GM12878 (cell line): ENCODE data around the gene COL25A1. TPM values are rescaled to one million over a fixed set of nuclear protein-coding genes. Genes with fewer than 3 reads are reported as not detected.

Experiments
- ATAC-seq: fragments of 200-7000 bp; cut with Tn5 transposase; 3 replicates; pipeline ENCODE4 v1.9.1; 2020; ENCODE audit warnings: mild to moderate bottlenecking, moderate library complexity
- BruUV-seq: library from RNA; stranded (reverse); fragments of 400-500 nt; replicated peaks from 2 replicates; lab custom pipeline; 2021; lab: Mats Ljungman, UMichigan
- CTCF ChIA-PET: fragments of 300-600 bp; sonication (Branson Sonifier 250); formaldehyde crosslinking; extraction: SDS; loops from one replicate; lab custom pipeline; 2021; ENCODE audit warnings: inconsistent platforms; lab: Yijun Ruan, JAX
- POLR2A ChIA-PET: fragments of 350-600 bp; formaldehyde crosslinking; extraction: SDS; loops from one replicate; lab custom pipeline; 2021; ENCODE audit warnings: inconsistent platforms; lab: Charles Lee
- RAD21 ChIA-PET: fragments of 300-600 bp; sonication (Branson Sonifier 250); formaldehyde crosslinking; loops from one replicate; lab custom pipeline; 2023; ENCODE audit warnings: antibody characterized with exemption; ENCODE audit not compliant: unreplicated experiment; lab: Charles Lee
- SMC1A ChIA-PET: fragments of 300-600 bp; sonication (Branson Sonifier 250); formaldehyde crosslinking; loops from one replicate; lab custom pipeline; 2023; ENCODE audit not compliant: unreplicated experiment, uncharacterized antibody; lab: Charles Lee
- DNase-seq: peaks from one replicate; pipeline ENCODE4 v3.0.0-alpha.2; 2011; ENCODE audit warnings: low read depth, low spot score
- FAIRE-seq: peaks from 3 replicates; lab custom pipeline; 2011; peaks lifted over from hg19 to GRCh38; lab: Jason Lieb, UNC
- H2AFZ ChIP-seq: 2 replicates; pipeline ENCODE4 v1.6.0; 2011; ENCODE audit warnings: low read depth, low read length, control low read depth; ENCODE audit not compliant: control insufficient read depth
- H3K27ac ChIP-seq: 2 replicates; pipeline ENCODE4 v1.5.1; 2011; ENCODE audit warnings: control low read depth; ENCODE audit not compliant: control insufficient read depth, insufficient read depth
- H3K27me3 ChIP-seq, 2 experiments: replicated peaks in 1 of 2; 2 replicates each; pipeline versions ENCODE4 v1.6.0 to v1.6.1; 2011; ENCODE audit warnings: low read length in 1 of 2; ENCODE audit not compliant: control insufficient read depth in 2 of 2, insufficient read depth in 2 of 2
- H3K36me3 ChIP-seq, 2 experiments: 2 replicates each; pipeline ENCODE4 v1.5.1; 2011; ENCODE audit warnings: low read length in 1 of 2; ENCODE audit not compliant: control insufficient read depth in 2 of 2, insufficient read depth in 2 of 2
- H3K4me1 ChIP-seq: 2 replicates; pipeline ENCODE4 v1.6.1; 2011; ENCODE audit warnings: mild to moderate bottlenecking, low read length, moderate library complexity, mixed read lengths; ENCODE audit not compliant: control insufficient read depth, insufficient read depth
- H3K4me2 ChIP-seq: 2 replicates; pipeline ENCODE4 v1.6.0; 2011; ENCODE audit warnings: control low read depth; ENCODE audit not compliant: control insufficient read depth, insufficient read depth
- H3K4me3 ChIP-seq: fragments of 200-600 bp; sonication (generic); 2 replicates; pipeline ENCODE4 v1.5.1; 2016
- H3K79me2 ChIP-seq: 2 replicates; pipeline ENCODE4 v1.6.0; 2011; ENCODE audit warnings: low read length; ENCODE audit not compliant: control insufficient read depth, insufficient read depth
- H3K9ac ChIP-seq: 2 replicates; pipeline ENCODE4 v1.8.0; 2011; ENCODE audit warnings: low read length, control low read depth, mixed read lengths; ENCODE audit not compliant: control insufficient read depth, insufficient read depth
- H3K9me3 ChIP-seq: replicated peaks from 3 replicates; pipeline ENCODE4 v1.5.1; 2011; ENCODE audit warnings: mild to moderate bottlenecking, low read length; ENCODE audit not compliant: control insufficient read depth, insufficient read depth
- H4K20me1 ChIP-seq: 2 replicates; pipeline ENCODE4 v1.6.0; 2011; ENCODE audit not compliant: control insufficient read depth, insufficient read depth
- BCL3 ChIP-seq: IDR thresholded peaks from 2 replicates; pipeline ENCODE4 v1.6.1; 2011; ENCODE audit warnings: borderline replicate concordance, low read depth, mild to moderate bottlenecking, moderate library complexity, low read length; ENCODE audit not compliant: insufficient read depth, poor library complexity, severe bottlenecking
- BCLAF1 ChIP-seq: fragments of 450-650 bp; IDR thresholded peaks from 2 replicates; pipeline ENCODE4 v1.6.1; 2017; ENCODE audit warnings: antibody characterized with exemption, mild to moderate bottlenecking, moderate library complexity
- BMI1 ChIP-seq: fragments of 450-650 bp; IDR thresholded peaks from 2 replicates; pipeline ENCODE4 v1.6.1; 2016; ENCODE audit warnings: mild to moderate bottlenecking, moderate library complexity, borderline replicate concordance
- CBFB ChIP-seq: IDR thresholded peaks from 2 replicates; pipeline ENCODE4 v1.6.1; 2016; ENCODE audit warnings: antibody characterized with exemption, low read depth
- CBX5 ChIP-seq: sonication (generic); IDR thresholded peaks from 2 replicates; pipeline ENCODE4 v1.6.1; 2016; ENCODE audit warnings: low read depth, moderate library complexity, mild to moderate bottlenecking, inconsistent platforms
- ETV6 ChIP-seq, 2 experiments: fragments of 450-650 bp in 1 of 2; IDR thresholded peaks in 1 of 2; conservative IDR thresholded peaks in 1 of 2; 2 replicates each; pipeline ENCODE4 v1.6.1; 2014; ENCODE audit warnings: antibody characterized with exemption in 1 of 2, borderline replicate concordance in 1 of 2, low read depth in 1 of 2, mild to moderate bottlenecking in 1 of 2, moderate library complexity in 1 of 2
- KAT2A ChIP-seq: conservative IDR thresholded peaks from 2 replicates; pipeline ENCODE4 v1.6.1; 2011; ENCODE audit warnings: low read depth, low read length; ENCODE audit not compliant: control insufficient read depth
- NR2F1 ChIP-seq: fragments of 450-650 bp; conservative IDR thresholded peaks from 2 replicates; pipeline ENCODE4 v1.6.1; 2017; ENCODE audit warnings: mild to moderate bottlenecking
- SUPT20H ChIP-seq: IDR thresholded peaks from 2 replicates; pipeline ENCODE4 v1.6.1; 2011; ENCODE audit warnings: low read depth, mild to moderate bottlenecking, low read length, moderate library complexity, borderline replicate concordance; ENCODE audit not compliant: control insufficient read depth
- WGBS: methylation state at CpG from one replicate; pipeline ENCODE4 v1.1.6; 2016; ENCODE audit warnings: low lambda C conversion rate; ENCODE audit not compliant: insufficient replicate concordance, insufficient coverage; ENCODE audit errors: missing lambda C conversion rate; 5-methylcytosine and 5-hydroxymethylcytosine counted together
- in situ Hi-C: fragments of 300-500 bp; cut with MboI; formaldehyde crosslinking; loops from 9 replicates; pipeline ENCODE4 v1.14.3; 2018; ENCODE audit warnings: mixed read lengths
- intact Hi-C: fragments of 100-400 bp; cut with micrococcal nuclease; formaldehyde crosslinking; loops from one replicate; pipeline ENCODE4 v1.14.2; 2022; ENCODE audit not compliant: unreplicated experiment
- polyA plus RNA-seq, 11 experiments: library from polyadenylated mRNA; depleted of rRNA in 4 of 11; unstranded in 6 of 11; stranded (reverse) in 5 of 11; fragments of >200 nt; fragmentation: Nextera tagmentation in 4 of 11; fragmentation: Illumina TruSeq in 1 of 11; extraction: Ambion mirVana in 4 of 11; extraction: Trizol in 1 of 11; gene quantifications; 1 replicate in 1 of 11; 2 replicates in 10 of 11; pipeline versions ENCODE4 v1.2.1 to v1.2.3, GENCODE V29; 2011 to 2016; ENCODE audit warnings: inconsistent platforms in 2 of 11, missing spikeins in 2 of 11, low read depth in 1 of 11
- total RNA-seq, 4 experiments: library from RNA; depleted of rRNA in 3 of 4; stranded (reverse); fragments of >200 nt in 3 of 4; fragmentation: Illumina TruSeq in 1 of 4; extraction: Trizol in 1 of 4; gene quantifications; 2 replicates each; pipeline versions ENCODE4 v1.2.1 to v1.2.3, GENCODE V29; 2013 to 2021

The COL25A1 gene
- total and polyA plus RNA-seq, 10 of the 15 experiments (the other 5 are each of a cell fraction or from before 2014, with no cell fraction given) = 0.01 to 0.26 (median 0.12) TPM; not detected in 6

- FAIRE-seq = no peak
These were observed 106.8 kb downstream of the COL25A1 start for GRCh38 chr4:109195646-109196045.

More at GRCh38 chr4:109195646-109196045, 106.8 kb downstream of the COL25A1 start:
- no peaks in the 10 kb centered on the region for H3K36me3 ChIP-seq
- ATAC-seq = no peak
- no peak overlapping the region for H2AFZ ChIP-seq
- no peak overlapping the region for H3K4me2 ChIP-seq
- no peak overlapping the region for H3K4me3 ChIP-seq
- H3K4me1 ChIP-seq = no peaks in the 10 kb centered on the region
- no TSS peak for BruUV-seq
- H3K27me3 ChIP-seq = no peaks in the 10 kb centered on the region; a peak in 1 of 4 replicates
- DNase-seq = no peak
- WGBS = 30% methylated on average over 1 of the region's 1 CpG
- ChIA-PET CTCF (no interaction called here), RAD21 (no interaction called here), SMC1A (interaction anchor here (1.8 kb wide), 1 partner anchor 98 kb away, joined by 4 read pairs; no protein-coding TSS in a partner anchor), POLR2A (no interaction called here)
- no peak overlapping the region for H3K27ac ChIP-seq
- H3K9me3 ChIP-seq = no peaks in the 10 kb centered on the region
- no peaks in the 10 kb centered on the region for H3K79me2 ChIP-seq
- H3K9ac ChIP-seq = no peak overlapping the region
- in situ Hi-C loops = no loop called here
- TF ChIP-seq CBFB (no peak), CBX5 (no peak), SUPT20H (no peak), NR2F1 (no peak), BCLAF1 (no peak), BCL3 (no peak), KAT2A (no peak), ETV6 (conservative IDR thresholded peaks at IDR 0.05 in 1 of 2, IDR thresholded peaks at IDR 0.05 in 1 of 2; ENCODE audit: borderline replicate concordance in 1 of 2, low read depth in 1 of 2) (no peak), BMI1 (no peak)
- intact Hi-C loops = no loop called here
- H4K20me1 ChIP-seq = no peaks in the 10 kb centered on the region
